PC-3 (cell line): ENCODE data around the gene DST. TPM values are rescaled to one million over a fixed set of nuclear protein-coding genes. Genes with fewer than 3 reads are reported as not detected.

Experiments used
- ATAC-seq: fragments of 200-7000 bp; cut with Tn5 transposase; 2 replicates; pipeline ENCODE4 v1.9.1; 2020; ENCODE audit warnings: mild to moderate bottlenecking, moderate library complexity
- BruUV-seq: library from RNA; stranded (reverse); fragments of 400-500 nt; replicated peaks from 2 replicates; lab custom pipeline; 2021; lab: Mats Ljungman, UMichigan
- CTCF ChIA-PET: fragments of 300-600 bp; sonication (Branson Sonifier 250); formaldehyde crosslinking; loops from one replicate; lab custom pipeline; 2022; ENCODE audit warnings: antibody characterized with exemption; lab: Charles Lee
- POLR2A ChIA-PET: fragments of 300-600 bp; sonication (Branson Sonifier 250); formaldehyde crosslinking; loops from one replicate; lab custom pipeline; 2022; ENCODE audit warnings: antibody characterized with exemption; ENCODE audit not compliant: unreplicated experiment; lab: Charles Lee
- DNase-seq: peaks from one replicate; pipeline ENCODE4 v3.0.0-alpha.2; 2015
- H2AFZ ChIP-seq: fragments of 300-600 bp; sonication (generic); 2 replicates; pipeline ENCODE4 v1.6.0; 2016; ENCODE audit warnings: antibody characterized with exemption, low read length
- H3F3A ChIP-seq: fragments of 300-600 bp; sonication (generic); one replicate; pipeline ENCODE4 v1.6.0; 2017; ENCODE audit warnings: antibody characterized with exemption, low read length, control low read depth, mild to moderate bottlenecking; ENCODE audit not compliant: unreplicated experiment
- H3K27ac ChIP-seq: fragments of 300-600 bp; sonication (generic); 2 replicates; pipeline ENCODE4 v1.5.1; 2016; ENCODE audit warnings: mild to moderate bottlenecking, low read length
- H3K27me3 ChIP-seq: fragments of 300-600 bp; sonication (generic); 2 replicates; pipeline ENCODE4 v1.6.1; 2016; ENCODE audit warnings: low read length, mixed read lengths
- H3K36me3 ChIP-seq: fragments of 300-600 bp; sonication (generic); 2 replicates; pipeline ENCODE4 v1.6.1; 2016; ENCODE audit warnings: low read depth, mixed run types, low read length, mixed read lengths
- H3K4me1 ChIP-seq: fragments of 300-600 bp; sonication (generic); 2 replicates; pipeline ENCODE4 v1.5.1; 2016; ENCODE audit warnings: low read length; ENCODE audit not compliant: insufficient read depth
- H3K4me2 ChIP-seq: fragments of 300-600 bp; sonication (generic); 2 replicates; pipeline ENCODE4 v1.6.0; 2016; ENCODE audit warnings: low read length
- H3K4me3 ChIP-seq: fragments of 300-600 bp; sonication (generic); 2 replicates; pipeline ENCODE4 v1.5.1; 2016; ENCODE audit warnings: mild to moderate bottlenecking, low read length, mixed read lengths
- H3K79me2 ChIP-seq: fragments of 300-600 bp; sonication (generic); 2 replicates; pipeline ENCODE4 v1.6.1; 2017; ENCODE audit warnings: low read length, mixed read lengths
- H3K9ac ChIP-seq: fragments of 300-600 bp; sonication (generic); 2 replicates; pipeline ENCODE4 v1.6.0; 2016; ENCODE audit warnings: mild to moderate bottlenecking, low read length
- H3K9me2 ChIP-seq: fragments of 300-600 bp; sonication (generic); replicated peaks from 2 replicates; pipeline ENCODE4 v1.6.1; 2016; ENCODE audit warnings: mixed run types, low read length, mixed read lengths
- H3K9me3 ChIP-seq: fragments of 300-600 bp; sonication (generic); 2 replicates; pipeline ENCODE4 v1.6.1; 2016; ENCODE audit warnings: low read length, mixed read lengths
- H4K20me1 ChIP-seq: fragments of 300-600 bp; sonication (generic); 2 replicates; pipeline ENCODE4 v1.6.1; 2016; ENCODE audit warnings: low read length, mixed read lengths
- CTCF ChIP-seq: fragments of 300-600 bp; sonication (generic); conservative IDR thresholded peaks from 2 replicates; pipeline ENCODE4 v1.5.1; 2017; ENCODE audit warnings: antibody characterized with exemption, low read depth, mild to moderate bottlenecking, low read length
- EZH2 ChIP-seq: fragments of 300-600 bp; sonication (generic); IDR thresholded peaks from one replicate; pipeline ENCODE4 v1.6.1; 2017; ENCODE audit warnings: antibody characterized with exemption, mild to moderate bottlenecking, low read length; ENCODE audit not compliant: unreplicated experiment
- EZH2phosphoT487 ChIP-seq: fragments of 300-600 bp; sonication (generic); IDR thresholded peaks from 2 replicates; pipeline ENCODE4 v1.6.1; 2018; ENCODE audit warnings: mild to moderate bottlenecking, antibody characterized with exemption, low read length, borderline replicate concordance
- intact Hi-C: fragments of 100-400 bp; cut with micrococcal nuclease; formaldehyde crosslinking; loops from 2 replicates; pipeline ENCODE4 v1.9.0; 2023
- total RNA-seq: library from RNA; depleted of rRNA; stranded (reverse); fragments of >200 nt; gene quantifications from 2 replicates; pipeline ENCODE4 v1.2.3, GENCODE V29; 2014

DST gene
- total RNA-seq, 1 experiment from 2014 or later = 81.5 TPM

- ATAC-seq (peak; percentile 99), DNase-seq (peak; percentile 92)
- H3K9me3 ChIP-seq = no peaks in the 10 kb centered on the region
- H3K4me3 ChIP-seq = no peak overlapping the region
- no peak overlapping the region for H2AFZ ChIP-seq
- peak overlapping the region; percentile 51 for H3K4me2 ChIP-seq
- ChIA-PET POLR2A (interaction anchor here (0.7 kb wide), 1 partner anchor 163 kb away, joined by 5 read pairs; no protein-coding TSS in a partner anchor), CTCF (no interaction called here)
- no peaks in the 10 kb centered on the region for H3K27me3 ChIP-seq
- H3K27ac ChIP-seq = peak overlapping the region; percentile 55
- H3K79me2 ChIP-seq = peaks cover 20% of the 10 kb centered on the region
- H3K9me2 ChIP-seq = no peaks in the 10 kb centered on the region
- intact Hi-C loops = no loop called here
- peaks cover 15% of the 10 kb centered on the region for H3K4me1 ChIP-seq
- H3K36me3 ChIP-seq = no peaks in the 10 kb centered on the region
- H3F3A ChIP-seq = no peaks in the 10 kb centered on the region
- no TSS peak for BruUV-seq
- no peaks in the 10 kb centered on the region for H4K20me1 ChIP-seq
- TF ChIP-seq EZH2 (no peak), CTCF (no peak), EZH2phosphoT487 (no peak)
- H3K9ac ChIP-seq = no peak overlapping the region
Measured at GRCh38 chr6:56677559-56677958, 34.9 kb upstream of the DST start.

GRCh38 chr6:56671651-56672461 is 29.2 kb upstream of the DST start:
- Histone ChIP-seq H3K4me2 (no peak overlapping the region), H3K4me3 (no peak overlapping the region), H3K79me2 (peaks cover 5% of the 10 kb centered on the region; the same call in 1 of the 2 replicates), H3K27me3 (no peaks in the 10 kb centered on the region), H3F3A (no peaks in the 10 kb centered on the region), H3K27ac (no peak overlapping the region), H3K9me3 (no peaks in the 10 kb centered on the region), H3K9ac (no peak overlapping the region), H3K4me1 (peaks cover 21% of the 10 kb centered on the region), H3K36me3 (no peaks in the 10 kb centered on the region), H2AFZ (no peak overlapping the region), H4K20me1 (no peaks in the 10 kb centered on the region), H3K9me2 (no peaks in the 10 kb centered on the region)
- ATAC-seq (no peak), DNase-seq (no peak)
- ChIA-PET CTCF (no interaction called here), POLR2A (no interaction called here)
- no peak for TF ChIP-seq EZH2phosphoT487
- no peak for TF ChIP-seq CTCF
- TF ChIP-seq EZH2 = no peak
- intact Hi-C loops = loop anchor here (1.0 kb wide), 2 partner anchors 27 to 29 kb away; no protein-coding TSS in a partner anchor
- BruUV-seq = no TSS peak

DNA sequence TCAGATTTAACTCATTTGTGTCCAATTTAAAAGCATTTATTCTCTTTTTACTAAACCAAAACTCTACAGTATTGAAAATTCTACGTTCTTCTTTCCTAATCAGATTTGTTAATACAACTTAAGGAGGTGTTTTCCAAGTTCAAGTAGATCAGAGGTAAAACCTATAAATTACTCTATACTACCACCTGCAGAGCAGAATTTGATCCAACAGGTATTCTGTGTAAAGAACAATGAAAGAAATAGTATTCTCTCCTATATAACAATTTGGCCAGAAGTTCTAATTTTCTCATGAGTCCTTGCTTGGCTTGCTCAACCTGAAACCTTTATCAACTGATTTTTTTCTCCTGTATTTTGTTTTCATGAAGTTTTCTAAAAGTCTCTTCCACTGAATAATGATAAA is 28.5 kb upstream of the DST start:
- Histone ChIP-seq H3K27ac (no peak overlapping the region), H3F3A (no peaks in the 10 kb centered on the region), H3K36me3 (no peaks in the 10 kb centered on the region), H3K9ac (no peak overlapping the region), H3K9me3 (no peaks in the 10 kb centered on the region), H3K4me2 (no peak overlapping the region), H3K9me2 (no peaks in the 10 kb centered on the region), H2AFZ (no peak overlapping the region), H3K4me3 (no peak overlapping the region), H4K20me1 (no peaks in the 10 kb centered on the region), H3K27me3 (no peaks in the 10 kb centered on the region), H3K79me2 (no peaks in the 10 kb centered on the region; the same call in 1 of the 2 replicates), H3K4me1 (peaks cover 21% of the 10 kb centered on the region)
- POLR2A ChIA-PET = no interaction called here
- TF ChIP-seq EZH2 (no peak), CTCF (peak; percentile 60)
- CTCF ChIA-PET = interaction anchor here (1.0 kb wide), 1 partner anchor 33 kb away, joined by 3 read pairs; no protein-coding TSS in a partner anchor
- peak; percentile 68; the same call in 1 of the 2 replicates for ATAC-seq
- intact Hi-C loops = loop anchor here (1.0 kb wide), 2 partner anchors 28 kb away; no protein-coding TSS in a partner anchor
- peak; percentile 50 for DNase-seq
- no TSS peak for BruUV-seq
